Frontal cortex (tissue), 4 donors: ENCODE results near the gene UXS1. TPM values are rescaled to one million over a fixed set of nuclear protein-coding genes. Genes with fewer than 3 reads are reported as not detected.

Source experiments
- DNase-seq, 2 donors: peaks; one replicate each; pipeline ENCODE4 v3.0.0; 2012; ENCODE audit warnings: low spot score in 2 of 2
- FAIRE-seq: peaks from 2 replicates; lab custom pipeline; 2012; peaks lifted over from hg19 to GRCh38; lab: Jason Lieb, UNC
- total RNA-seq: library from RNA; depleted of rRNA; stranded (reverse); fragments of >200 nt; gene quantifications from one replicate; pipeline ENCODE4 v1.2.3, GENCODE V29; 2014
- donor health status: control.
- donor health status: control.
- donor health status: control.

Gene UXS1
- total RNA-seq, 1 donor from 2014 or later, result 70.1 TPM

DNA sequence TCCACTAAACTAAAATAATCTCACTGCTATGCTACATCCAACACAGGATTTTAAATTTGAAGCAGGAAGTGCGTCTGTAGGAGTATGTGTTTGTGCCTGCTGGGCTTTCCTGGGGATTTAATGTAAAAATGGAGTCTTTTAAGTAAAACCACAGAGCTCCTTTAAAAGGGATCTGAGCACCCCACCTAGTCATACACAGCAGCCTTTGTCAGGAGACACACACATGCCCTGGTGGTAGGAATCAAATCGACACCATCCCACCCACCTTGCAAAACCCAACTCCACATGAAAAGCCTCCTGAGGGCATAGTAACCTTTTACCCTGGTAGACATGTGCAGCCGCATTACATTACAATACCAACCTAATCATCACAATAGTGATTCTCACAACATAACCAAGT lies 29.1 kb downstream of the UXS1 start:
- no peak for FAIRE-seq
- no peak for DNase-seq

DNA sequence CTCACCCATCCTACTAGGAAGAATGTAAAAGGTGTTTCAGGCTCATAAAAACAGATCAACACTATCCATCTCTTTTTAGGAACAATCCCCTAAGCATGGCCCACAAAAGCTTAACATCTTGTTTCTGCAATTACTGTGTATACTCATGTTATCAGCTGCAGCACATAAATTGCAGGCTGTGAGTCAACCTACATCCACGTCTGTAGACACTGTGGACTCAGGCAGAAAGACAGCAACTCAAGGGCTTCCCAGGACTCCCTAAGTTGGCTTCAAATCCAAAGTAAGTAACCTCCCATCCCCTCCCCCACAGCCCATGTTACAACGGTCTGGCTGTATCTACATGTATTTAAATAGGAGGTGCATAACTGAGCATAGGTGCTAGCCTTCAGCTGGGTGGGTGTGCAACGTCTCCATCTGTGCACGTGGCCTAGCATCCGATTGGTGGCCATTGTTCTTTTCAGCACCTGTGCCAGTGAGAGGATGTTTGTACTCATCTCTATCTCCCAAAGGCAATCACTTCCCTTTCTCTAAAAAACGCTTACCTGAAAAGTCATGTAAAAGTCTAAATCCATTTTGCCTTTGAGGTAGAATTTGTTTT lies 30.1 kb downstream of the UXS1 start:
- DNase-seq, result no peak
- no peak for FAIRE-seq

DNA sequence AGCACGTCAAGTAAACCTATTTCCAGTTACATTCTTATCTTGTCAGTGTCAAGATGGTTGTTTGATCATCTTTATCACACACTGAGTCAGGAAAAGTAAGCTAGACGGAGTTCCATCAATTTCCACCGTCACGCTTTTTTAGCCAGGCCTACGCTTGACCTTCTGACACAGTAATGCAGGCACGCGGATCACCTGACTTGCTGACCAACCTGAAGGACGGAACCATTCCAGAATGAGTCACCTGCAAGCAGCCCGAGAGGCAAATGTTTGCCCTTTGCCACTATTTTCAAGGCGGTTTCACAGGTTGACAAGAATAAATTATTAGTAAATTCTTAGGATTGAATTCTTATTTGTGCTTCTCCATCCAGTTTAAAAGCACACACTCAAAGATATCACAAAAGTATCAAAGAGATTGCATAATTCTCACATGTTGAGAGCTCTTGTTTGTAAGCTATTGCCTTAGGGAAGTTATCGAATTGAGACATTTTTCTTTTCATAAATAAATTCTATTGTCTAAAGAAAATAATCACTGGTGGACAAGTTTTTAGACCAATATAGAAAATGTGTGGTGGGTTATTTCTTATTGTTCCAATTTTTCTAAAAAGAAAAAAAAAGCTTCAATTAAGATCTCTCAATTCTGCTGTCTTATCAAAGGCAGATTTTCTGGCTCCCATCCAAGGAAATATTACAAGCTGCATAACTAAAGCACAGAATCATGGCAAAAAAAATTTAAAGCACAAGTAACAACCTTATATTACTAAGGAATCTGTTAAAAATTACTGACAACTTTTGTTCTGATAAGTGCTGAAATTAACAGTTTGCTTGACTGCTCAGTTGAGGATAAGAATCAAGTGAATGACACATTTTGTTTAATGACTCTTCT lies 31.9 kb downstream of the UXS1 start:
- DNase-seq, result no peak
- no peak for FAIRE-seq

DNA sequence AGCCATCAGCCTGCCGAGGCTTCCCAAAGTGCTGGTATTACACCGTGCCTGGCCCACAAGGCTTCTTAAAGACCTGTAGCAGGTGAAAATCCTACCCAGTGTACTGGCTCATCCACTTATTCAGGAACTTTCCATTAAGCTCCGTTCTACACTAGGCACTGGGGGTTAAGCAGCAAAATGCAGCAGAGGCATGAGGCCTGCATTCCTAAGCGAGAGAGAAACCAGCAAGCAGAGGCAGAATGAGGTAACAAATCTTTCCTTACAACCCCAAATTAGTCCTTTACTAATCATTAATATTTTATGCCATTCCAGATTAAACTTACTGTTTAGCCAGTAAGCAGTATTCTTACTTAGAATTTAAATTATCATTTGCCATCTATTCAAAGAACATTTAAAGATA lies 32.8 kb downstream of the UXS1 start:
- no peak for FAIRE-seq
- no peak for DNase-seq

DNA sequence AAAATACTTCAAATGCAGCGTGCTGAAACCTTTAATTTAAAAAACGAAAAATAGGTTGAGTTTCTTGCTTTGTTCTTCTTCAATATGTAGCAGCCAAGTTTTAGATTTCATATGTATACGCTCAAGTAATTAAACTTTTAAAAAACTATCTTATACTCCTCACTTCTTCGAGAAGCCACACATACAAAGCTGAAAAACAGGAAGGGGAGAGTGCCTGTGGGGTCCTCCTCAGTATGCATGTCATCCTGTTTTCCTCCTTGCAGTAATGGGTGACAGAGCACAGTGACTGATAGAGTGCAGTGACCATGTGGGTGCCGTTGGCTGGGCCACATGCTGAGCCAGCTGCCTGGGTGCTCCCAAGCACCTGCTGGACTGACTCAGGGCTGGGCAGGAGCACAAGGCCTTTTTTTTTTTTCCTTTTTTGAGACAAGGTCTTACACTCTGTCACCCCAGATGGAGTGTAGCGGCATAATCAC lies 33.3 kb downstream of the UXS1 start:
- FAIRE-seq, result no peak
- no peak for DNase-seq

DNA sequence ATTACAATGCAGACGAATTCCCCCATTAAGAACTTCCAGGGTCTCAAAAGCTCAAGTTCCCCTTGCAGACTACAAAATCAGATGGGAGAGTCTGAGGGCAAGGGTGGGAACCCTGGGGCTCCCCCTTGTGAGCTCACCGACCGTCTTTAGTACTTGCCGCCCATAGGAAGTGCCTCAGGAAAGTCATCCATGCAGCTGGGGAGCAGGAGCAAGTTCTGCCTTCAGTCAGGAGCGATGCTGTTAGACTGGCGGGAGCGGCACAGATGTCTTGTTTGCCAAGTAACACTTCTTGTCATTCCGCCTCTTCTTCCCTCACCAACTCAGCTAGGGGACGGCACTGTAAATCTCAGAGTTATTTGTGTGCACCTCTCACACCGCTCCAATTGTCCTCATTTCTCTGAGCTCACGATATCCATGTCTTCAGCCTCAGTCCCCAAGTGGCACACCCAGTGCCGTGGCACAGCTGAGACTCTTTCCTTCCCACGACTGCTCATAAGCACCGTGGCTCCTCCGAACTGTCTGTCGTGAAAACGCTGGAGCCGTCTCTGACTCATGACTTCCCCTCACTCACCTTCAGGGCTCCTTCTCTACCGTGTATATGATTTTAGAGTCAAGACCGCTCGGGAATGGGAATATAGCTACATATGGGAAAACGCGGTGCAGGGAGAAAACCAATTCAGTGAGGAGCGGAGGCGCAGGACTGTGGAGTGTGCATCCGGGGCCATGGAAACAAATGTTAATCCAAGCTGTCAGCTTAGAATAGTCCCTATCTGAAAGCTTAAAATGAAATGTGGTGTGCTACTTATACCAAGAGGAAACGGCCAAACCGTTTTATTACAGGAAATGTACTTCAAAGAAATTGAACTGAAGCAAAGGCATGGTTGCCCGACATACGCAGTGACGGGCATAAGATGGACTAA lies 34.0 kb downstream of the UXS1 start:
- DNase-seq (no peak), FAIRE-seq (no peak)

DNA sequence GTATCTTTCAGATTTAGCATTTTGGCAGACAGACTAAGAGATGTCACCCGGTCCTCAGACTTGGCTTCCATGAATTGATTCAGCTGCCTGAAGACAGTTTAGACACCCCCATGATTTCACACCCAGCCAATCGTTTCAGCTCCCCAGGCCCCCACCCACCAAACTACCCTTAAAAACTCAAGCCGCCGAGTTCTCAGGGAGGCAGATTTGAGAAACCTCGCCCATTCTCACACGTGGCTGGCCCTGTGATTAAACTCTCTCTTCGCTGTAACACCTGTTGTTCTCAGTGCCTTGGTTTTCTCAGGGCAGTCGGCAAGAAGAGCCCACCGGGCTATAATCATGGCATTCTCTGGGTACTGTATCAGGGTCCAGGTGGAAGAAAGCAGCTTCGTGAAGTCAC lies 35.2 kb downstream of the UXS1 start:
- no peak for DNase-seq
- no peak for FAIRE-seq

DNA sequence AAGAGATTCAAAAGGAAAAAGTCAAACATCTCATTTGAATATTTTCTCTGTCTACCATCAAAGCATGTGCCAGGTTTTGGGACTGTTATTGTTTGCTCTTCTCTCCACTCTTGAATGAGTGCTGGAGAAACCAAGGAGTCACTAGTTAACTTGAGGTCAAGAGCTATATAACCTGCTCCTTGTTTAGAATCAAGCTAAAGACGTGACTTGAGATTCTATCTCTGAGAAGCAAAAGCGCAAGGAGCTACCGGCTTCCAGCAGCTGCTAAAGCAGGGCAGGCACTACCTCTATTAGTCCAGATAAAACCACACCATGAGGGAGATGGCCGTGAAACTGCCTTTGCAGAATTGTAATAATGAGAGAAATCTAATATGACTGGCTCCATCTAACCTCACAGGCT lies 36.0 kb downstream of the UXS1 start:
- DNase-seq (no peak), FAIRE-seq (no peak)

DNA sequence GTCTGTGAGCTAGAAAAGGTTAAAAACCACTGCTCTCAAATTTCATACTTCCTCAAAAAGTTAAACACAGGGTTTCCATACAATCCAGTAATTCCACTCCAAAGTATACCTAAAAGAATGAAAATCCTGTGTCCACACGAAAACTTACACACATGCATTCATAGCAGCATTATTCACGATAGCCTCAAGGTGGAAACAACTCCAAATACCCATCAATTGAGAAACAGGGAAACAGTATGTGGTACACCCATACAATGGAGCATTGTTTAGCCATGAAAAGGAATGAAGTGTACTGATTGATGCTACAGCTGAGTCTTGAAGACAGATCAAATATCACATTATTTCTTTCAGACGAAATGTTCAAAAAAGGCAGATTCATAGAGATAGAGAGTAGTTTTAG lies 36.7 kb downstream of the UXS1 start:
- no peak for DNase-seq
- FAIRE-seq, result no peak

DNA sequence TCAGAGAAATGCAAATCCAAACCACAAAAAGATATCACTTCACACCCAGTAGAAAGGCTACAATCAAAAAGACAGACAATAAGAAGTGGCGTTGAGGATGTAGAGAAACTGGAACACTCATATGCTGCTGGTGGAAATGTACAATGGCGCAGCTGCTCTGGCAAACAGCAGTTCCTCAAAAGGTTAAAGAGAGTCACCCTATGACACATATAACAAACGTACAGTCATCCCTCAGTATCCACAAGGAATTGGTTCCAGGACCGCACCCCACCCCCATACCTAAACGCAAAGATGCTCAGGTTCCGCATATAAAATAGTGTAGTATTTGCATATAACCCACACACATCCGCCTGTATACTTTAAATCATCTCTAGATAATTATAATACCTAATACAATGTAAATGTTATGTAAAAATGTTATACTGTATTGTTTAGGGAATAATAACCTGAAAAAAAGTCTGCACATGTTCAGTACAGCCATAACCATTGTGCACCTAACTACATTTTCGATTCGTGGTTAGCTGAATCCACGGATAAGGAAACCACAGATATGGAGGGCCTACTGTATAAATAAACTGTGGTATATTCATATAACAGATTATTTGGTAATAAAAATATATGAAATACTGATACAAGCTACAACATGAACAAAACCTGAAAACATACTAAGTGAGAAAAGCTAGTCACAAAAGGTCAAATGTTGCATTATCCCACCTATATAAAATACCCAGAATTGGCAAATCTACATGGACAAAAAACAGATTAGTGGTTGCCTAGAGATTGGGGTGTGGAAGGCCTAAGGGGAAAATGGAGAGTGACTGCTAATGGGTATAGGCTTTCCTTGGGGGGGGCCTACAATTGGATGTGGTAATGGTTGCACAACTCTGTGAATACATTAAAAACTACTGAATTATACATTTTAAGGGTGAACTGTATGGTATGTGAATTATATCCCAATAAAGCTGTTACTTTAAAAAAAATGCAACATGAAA lies 37.5 kb downstream of the UXS1 start:
- DNase-seq (no peak), FAIRE-seq (no peak)

DNA sequence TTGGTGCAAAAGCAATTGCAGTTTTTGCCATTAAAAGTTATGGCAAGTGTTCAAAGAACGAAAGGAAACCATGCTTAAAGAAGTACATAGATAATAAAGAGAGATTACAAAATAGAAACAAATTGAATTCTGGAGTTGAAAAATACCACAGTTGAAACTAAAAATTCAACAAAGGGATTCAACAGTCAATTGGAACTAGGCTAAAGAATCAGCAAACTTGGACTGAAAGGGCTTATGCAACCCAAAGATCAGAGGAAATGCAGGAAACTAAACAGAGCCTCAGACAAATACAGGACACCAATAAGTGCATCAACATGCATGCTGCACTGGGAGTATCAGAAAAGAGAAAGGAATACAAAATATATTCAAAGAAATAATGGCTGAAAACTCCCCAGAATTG lies 40.3 kb downstream of the UXS1 start:
- DNase-seq (no peak), FAIRE-seq (no peak)

DNA sequence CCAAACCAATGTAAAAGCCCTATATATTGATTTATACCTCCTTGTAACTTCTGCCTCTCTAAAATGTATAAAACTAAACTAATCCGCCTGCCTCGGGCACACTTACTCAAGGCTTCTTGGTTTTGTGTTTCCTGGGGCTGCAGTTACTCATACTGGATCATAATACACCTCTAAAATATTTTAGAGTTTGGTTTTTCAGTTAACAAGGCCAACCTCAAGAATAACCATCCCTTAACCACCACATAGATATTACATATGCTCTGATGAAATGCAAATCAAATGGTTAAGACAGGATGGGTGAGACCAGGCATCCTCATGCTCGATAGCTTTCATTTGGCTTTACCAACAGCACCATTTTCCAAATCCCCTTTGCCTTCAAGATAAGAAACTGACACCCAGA lies 46.4 kb downstream of the UXS1 start:
- DNase-seq, result no peak
- FAIRE-seq, result no peak

DNA sequence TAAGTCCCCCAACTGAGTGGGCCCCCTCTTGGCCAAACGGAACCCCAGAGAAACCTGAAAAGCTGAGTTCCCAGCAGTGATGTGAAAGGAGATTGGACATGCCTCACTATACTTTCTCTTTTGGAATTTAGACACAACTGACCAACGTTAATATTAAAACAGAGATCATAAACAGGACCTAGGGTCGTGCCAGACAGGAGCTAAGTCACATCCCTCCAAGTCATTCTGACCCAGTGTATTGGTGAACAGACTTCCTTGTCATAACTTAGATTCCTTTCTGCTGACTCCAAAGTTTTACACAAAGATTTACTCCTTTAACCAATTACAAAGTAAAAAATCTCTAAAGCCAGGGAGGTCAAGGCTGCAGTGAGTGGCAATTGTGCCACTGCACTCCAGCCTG lies 46.9 kb downstream of the UXS1 start:
- DNase-seq, result no peak
- no peak for FAIRE-seq

DNA sequence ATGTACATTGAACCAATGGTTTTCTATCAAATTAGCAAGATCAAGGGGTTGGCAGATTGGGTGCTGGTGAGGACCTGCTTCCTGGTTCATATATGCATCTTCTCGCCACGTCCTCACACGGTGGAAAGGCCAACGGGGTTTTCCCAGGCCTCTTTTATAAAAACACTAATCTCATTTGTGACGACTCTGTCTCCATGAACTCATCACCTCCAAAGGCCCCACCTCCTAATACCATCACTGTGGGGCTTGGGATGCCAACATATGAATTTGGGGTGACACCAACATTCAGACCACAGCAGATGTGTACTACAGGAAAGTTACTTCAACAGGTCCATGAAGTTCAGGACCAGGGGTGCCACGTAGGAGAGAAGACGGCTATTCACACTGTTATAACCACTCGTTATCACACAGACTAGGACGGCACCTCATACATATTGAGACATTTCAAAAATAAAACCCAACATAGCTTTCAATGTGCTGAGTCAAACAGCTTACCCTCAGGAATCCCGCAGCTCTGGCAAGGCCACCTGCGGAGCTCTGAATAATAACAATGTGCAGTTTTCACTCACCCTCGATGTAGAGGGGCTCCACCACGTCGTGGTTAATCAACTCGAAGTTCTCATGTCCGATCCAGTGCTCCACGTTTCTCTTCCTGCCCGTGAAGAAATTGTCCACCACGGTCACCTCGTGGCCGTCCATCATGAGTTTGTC lies 49.3 kb downstream of the UXS1 start:
- FAIRE-seq (no peak), DNase-seq (no peak)

DNA sequence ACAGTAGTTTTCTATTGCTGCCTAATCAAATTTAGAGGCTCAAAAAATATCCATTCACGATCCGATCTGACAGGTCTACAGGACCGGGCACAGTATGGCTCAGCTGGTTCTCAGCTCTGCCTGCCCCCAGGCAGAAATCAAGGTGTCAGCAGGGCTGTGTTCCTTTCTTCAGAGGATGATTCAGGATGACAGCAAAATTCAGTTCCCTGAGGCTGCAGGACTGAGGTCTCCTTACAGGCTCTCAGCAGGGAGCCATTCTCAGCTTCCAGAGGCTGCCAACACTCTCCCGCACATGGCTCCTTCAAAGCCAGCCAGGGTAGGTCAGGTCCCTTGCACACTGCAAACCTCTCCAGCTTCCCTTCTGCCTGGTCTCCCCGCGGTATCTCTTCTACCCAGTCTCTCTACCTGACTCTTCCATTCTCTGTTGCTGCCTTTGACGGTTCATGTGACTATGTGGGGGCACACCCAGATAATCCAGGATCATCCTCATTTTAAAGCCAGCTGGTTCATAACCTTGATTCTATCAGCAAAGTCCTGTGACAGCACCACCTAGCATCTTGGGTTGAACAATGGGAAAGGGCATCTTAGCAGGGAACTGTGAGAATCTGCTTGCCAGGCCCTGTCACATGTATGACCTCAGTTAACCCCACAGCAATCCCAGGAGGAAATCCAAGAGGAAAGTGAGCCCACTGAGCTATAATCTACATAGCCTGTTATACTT lies 50.4 kb downstream of the UXS1 start:
- FAIRE-seq, result no peak
- DNase-seq, result no peak

DNA sequence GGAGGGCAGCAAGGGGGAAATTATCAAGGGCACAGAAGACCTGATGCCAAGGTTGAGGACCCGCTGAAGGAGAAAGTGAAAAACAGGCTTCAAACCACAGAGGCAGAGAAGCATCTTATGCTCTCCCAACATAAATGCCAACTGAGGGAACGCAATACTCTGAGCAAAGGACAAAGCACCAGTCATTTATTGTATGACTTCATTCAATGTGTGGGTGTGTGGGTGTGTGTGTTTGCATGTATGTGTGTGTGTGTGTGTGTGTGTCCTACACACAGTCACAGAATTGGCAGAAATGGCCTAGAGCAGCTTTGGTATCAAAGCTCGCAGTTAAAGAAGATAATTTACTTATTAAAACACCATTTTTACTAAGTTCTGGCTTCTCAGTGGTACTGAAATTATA lies 51.4 kb downstream of the UXS1 start:
- DNase-seq (no peak), FAIRE-seq (no peak)

DNA sequence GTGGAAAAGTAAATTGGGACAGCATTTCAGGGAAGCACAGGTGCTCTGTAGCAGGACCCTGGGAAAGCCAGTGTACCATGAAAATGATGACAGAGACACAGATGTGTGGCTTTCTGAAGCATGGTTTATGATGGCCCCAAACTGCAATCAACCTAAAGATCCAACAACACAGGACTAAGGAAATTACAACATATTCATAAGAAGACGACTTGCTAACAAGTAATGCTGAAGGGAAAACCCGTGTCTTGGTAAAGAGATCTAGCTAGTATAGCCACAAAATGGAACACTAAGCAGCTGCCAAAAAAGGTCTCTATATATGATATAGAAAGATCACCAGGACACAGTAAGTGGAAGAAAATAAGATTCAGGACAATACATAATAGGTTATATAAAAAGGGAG lies 53.2 kb downstream of the UXS1 start:
- FAIRE-seq (no peak), DNase-seq (no peak)

DNA sequence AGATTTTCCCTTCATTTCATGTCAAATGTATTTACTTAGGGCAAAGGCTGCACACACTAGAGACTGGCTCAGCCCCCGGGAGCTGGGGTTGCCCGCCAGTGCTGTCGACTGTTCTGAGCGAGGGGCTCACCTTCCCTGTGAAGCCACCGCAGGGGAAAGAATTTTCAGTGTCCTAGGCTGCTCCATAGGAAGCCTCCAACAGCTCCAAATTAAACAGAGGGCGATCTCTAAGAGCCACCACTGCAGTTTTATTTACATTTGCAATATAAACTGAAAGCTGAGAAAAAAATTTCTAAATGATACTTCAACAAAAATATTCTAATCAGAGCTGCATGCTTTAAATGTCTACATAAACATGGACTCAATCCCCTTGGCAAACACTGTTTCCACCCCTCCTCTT lies 54.0 kb downstream of the UXS1 start:
- no peak for FAIRE-seq
- DNase-seq, result no peak
